Astrocyte (in vitro differentiated cells and primary cell): ENCODE results near the gene SNRNP70. TPM values are rescaled to one million over a fixed set of nuclear protein-coding genes. Genes with fewer than 3 reads are reported as not detected.
"Not testable (repeated sequence)": the region's sequence is repeated elsewhere in the genome, so short reads cannot be mapped to it uniquely, and the experiment has no call there.

Experiments
- DNase-seq: peaks from one replicate; pipeline ENCODE4 v3.0.0-alpha.2; 2010; ENCODE audit warnings: low read depth
- FAIRE-seq: peaks from 2 replicates; lab custom pipeline; 2011; peaks lifted over from hg19 to GRCh38; lab: Jason Lieb, UNC
- H2AFZ ChIP-seq: 2 replicates; pipeline ENCODE4 v1.6.0; 2012; ENCODE audit warnings: low read depth, low read length, inconsistent platforms
- H3K27ac ChIP-seq: 2 replicates; pipeline ENCODE4 v1.5.1; 2011; ENCODE audit warnings: low read depth, low read length, inconsistent platforms
- H3K27me3 ChIP-seq: 2 replicates; pipeline ENCODE4 v1.6.0; 2011; ENCODE audit warnings: low read length, inconsistent platforms; ENCODE audit not compliant: insufficient read depth
- H3K36me3 ChIP-seq: 2 replicates; pipeline ENCODE4 v1.5.1; 2011; ENCODE audit warnings: low read length, inconsistent platforms; ENCODE audit not compliant: insufficient read depth
- H3K4me1 ChIP-seq: 2 replicates; pipeline ENCODE4 v1.5.1; 2011; ENCODE audit warnings: low read length, inconsistent platforms; ENCODE audit not compliant: insufficient read depth
- H3K4me2 ChIP-seq: 2 replicates; pipeline ENCODE4 v1.6.0; 2012; ENCODE audit warnings: low read length, inconsistent platforms
- H3K4me3 ChIP-seq: 2 replicates; pipeline ENCODE4 v1.5.1; 2011; ENCODE audit warnings: low read depth, mild to moderate bottlenecking, low read length, inconsistent platforms; ENCODE audit not compliant: insufficient read depth
- H3K79me2 ChIP-seq: 2 replicates; pipeline ENCODE4 v1.6.0; 2012; ENCODE audit warnings: mild to moderate bottlenecking, low read length, inconsistent platforms; ENCODE audit not compliant: insufficient read depth
- H3K9ac ChIP-seq: 2 replicates; pipeline ENCODE4 v1.6.0; 2012; ENCODE audit warnings: mild to moderate bottlenecking, low read length, inconsistent platforms
- H3K9me3 ChIP-seq: 2 replicates; pipeline ENCODE4 v1.5.1; 2012; ENCODE audit warnings: low read depth, mild to moderate bottlenecking, low read length, inconsistent platforms; ENCODE audit not compliant: insufficient read depth
- H4K20me1 ChIP-seq: 2 replicates; pipeline ENCODE4 v1.6.0; 2012; ENCODE audit warnings: low read length, inconsistent platforms; ENCODE audit not compliant: insufficient read depth
- H3K27ac Mint-ChIP-seq: one replicate; pipeline ENCODE4 v1.8.0; 2021; ENCODE audit warnings: mild to moderate bottlenecking, mixed read lengths; ENCODE audit not compliant: unreplicated experiment
- H3K27me3 Mint-ChIP-seq: one replicate; pipeline ENCODE4 v1.8.0; 2021; ENCODE audit warnings: low read depth, mixed read lengths; ENCODE audit not compliant: unreplicated experiment
- H3K36me3 Mint-ChIP-seq: one replicate; pipeline ENCODE4 v1.8.0; 2021; ENCODE audit warnings: low read depth, mixed read lengths; ENCODE audit not compliant: unreplicated experiment
- H3K4me1 Mint-ChIP-seq: one replicate; pipeline ENCODE4 v1.8.0; 2021; ENCODE audit warnings: low read depth, mixed read lengths; ENCODE audit not compliant: unreplicated experiment
- H3K4me3 Mint-ChIP-seq: one replicate; pipeline ENCODE4 v1.8.0; 2021; ENCODE audit warnings: mild to moderate bottlenecking, moderate library complexity, mixed read lengths; ENCODE audit not compliant: unreplicated experiment
- H3K9me3 Mint-ChIP-seq: one replicate; pipeline ENCODE4 v1.8.0; 2021; ENCODE audit warnings: mild to moderate bottlenecking, mixed read lengths; ENCODE audit not compliant: unreplicated experiment
- EZH2 ChIP-seq: IDR thresholded peaks from 2 replicates; pipeline ENCODE4 v1.6.1; 2012; ENCODE audit warnings: mild to moderate bottlenecking, low read length, inconsistent platforms; ENCODE audit not compliant: insufficient read depth
- total RNA-seq: library from RNA; stranded (reverse); gene quantifications from 2 replicates; pipeline ENCODE4 v1.2.1, GENCODE V29; 2021
- TF ChIP-seq, protein P1 (sequence below): IDR thresholded peaks from 2 replicates; pipeline ENCODE4 v1.5.1; 2011; ENCODE audit warnings: low read depth, mild to moderate bottlenecking, inconsistent platforms, low read length, moderate library complexity; ENCODE audit not compliant: insufficient read depth

SNRNP70 gene
- total RNA-seq, 1 donor from 2014 or later = 177 TPM

DNA sequence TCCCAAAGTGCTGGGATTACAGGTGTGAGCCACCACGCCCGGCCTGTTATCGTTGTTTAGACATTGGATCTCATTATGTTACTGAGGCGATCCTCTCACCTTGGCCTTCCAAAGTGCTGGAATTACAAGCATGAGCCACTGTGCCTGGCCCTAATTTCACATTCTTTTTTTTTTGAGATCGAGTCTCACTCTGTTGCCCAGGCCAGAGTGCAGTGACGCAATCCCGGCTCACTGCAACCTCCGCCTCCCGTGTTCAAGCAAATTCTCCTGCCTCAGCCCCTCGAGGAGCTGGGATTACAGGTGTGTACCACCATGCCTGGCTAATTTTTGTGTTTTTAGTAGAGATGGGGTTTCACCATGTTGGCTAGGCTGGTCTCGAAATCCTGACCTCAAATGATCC, 38.0 kb downstream of the SNRNP70 start:
- H3K4me3 Mint-ChIP-seq, H3K4me1 Mint-ChIP-seq, H3K4me3 ChIP-seq, H3K9me3 Mint-ChIP-seq, H3K36me3 Mint-ChIP-seq, H3K27ac Mint-ChIP-seq, H2AFZ ChIP-seq, H3K9ac ChIP-seq, H4K20me1 ChIP-seq, H3K4me2 ChIP-seq, DNase-seq, H3K27me3 ChIP-seq, H3K36me3 ChIP-seq, H3K27ac ChIP-seq, FAIRE-seq, H3K79me2 ChIP-seq, H3K9me3 ChIP-seq: not testable (repeated sequence)
- peaks cover 14% of the 10 kb centered on the region for H3K4me1 ChIP-seq
- H3K27me3 Mint-ChIP-seq = peaks cover 20% of the 10 kb centered on the region

DNA sequence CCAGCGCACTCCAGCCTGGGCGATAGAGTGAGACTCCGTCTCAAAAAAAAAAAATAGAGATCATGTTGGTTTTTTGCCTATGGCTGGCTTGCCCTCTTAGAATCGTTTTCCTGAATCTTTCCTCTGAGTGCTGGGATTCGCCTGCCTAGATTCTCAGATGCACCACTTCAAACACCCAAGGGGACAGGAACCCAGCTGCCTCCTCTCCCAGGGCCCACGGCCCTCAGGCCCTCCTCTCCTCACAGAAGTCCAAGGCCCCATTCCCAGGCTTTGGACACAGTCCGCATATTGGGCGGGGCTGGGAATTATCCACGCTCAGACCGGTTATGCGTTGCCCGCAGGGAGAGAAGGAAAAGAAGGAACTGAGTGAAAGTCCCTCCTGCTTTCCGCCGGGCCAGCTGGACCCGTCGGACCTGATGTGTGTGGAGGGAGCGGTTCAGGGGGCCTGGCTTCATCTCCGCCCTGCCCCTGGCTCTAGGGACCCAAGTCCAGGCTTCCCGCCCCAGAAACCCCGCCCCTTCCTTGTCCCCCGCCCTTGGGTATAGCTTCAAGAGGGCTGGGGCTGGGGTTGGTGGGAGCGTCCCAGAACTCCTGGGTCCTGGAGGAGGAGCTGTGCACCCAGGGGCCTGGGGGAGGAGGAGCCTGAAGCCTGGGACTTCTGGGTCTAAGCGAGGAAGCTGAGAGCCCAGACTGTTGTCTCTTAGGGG, 39.9 kb downstream of the SNRNP70 start:
- Mint-ChIP-seq H3K4me1 (peaks cover 5% of the 10 kb centered on the region), H3K27me3 (peaks cover 20% of the 10 kb centered on the region), H3K27ac (no peak overlapping the region), H3K36me3 (peaks cover 15% of the 10 kb centered on the region), H3K9me3 (peaks cover 3% of the 10 kb centered on the region), H3K4me3 (no peak overlapping the region)
- Histone ChIP-seq H3K4me1 (peaks cover 5% of the 10 kb centered on the region), H3K9ac (no peak overlapping the region), H3K27ac (no peak overlapping the region), H3K79me2 (no peaks in the 10 kb centered on the region), H3K36me3 (no peaks in the 10 kb centered on the region), H3K4me3 (no peak overlapping the region), H3K9me3 (no peaks in the 10 kb centered on the region), H4K20me1 (peaks cover 7% of the 10 kb centered on the region), H3K27me3 (peaks cover 9% of the 10 kb centered on the region), H3K4me2 (no peak overlapping the region), H2AFZ (no peak overlapping the region)
- DNase-seq = no peak
- no peak for FAIRE-seq
- no peak for TF ChIP-seq EZH2
- TF ChIP-seq, protein P1, sequence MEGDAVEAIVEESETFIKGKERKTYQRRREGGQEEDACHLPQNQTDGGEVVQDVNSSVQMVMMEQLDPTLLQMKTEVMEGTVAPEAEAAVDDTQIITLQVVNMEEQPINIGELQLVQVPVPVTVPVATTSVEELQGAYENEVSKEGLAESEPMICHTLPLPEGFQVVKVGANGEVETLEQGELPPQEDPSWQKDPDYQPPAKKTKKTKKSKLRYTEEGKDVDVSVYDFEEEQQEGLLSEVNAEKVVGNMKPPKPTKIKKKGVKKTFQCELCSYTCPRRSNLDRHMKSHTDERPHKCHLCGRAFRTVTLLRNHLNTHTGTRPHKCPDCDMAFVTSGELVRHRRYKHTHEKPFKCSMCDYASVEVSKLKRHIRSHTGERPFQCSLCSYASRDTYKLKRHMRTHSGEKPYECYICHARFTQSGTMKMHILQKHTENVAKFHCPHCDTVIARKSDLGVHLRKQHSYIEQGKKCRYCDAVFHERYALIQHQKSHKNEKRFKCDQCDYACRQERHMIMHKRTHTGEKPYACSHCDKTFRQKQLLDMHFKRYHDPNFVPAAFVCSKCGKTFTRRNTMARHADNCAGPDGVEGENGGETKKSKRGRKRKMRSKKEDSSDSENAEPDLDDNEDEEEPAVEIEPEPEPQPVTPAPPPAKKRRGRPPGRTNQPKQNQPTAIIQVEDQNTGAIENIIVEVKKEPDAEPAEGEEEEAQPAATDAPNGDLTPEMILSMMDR = no peak

DNA sequence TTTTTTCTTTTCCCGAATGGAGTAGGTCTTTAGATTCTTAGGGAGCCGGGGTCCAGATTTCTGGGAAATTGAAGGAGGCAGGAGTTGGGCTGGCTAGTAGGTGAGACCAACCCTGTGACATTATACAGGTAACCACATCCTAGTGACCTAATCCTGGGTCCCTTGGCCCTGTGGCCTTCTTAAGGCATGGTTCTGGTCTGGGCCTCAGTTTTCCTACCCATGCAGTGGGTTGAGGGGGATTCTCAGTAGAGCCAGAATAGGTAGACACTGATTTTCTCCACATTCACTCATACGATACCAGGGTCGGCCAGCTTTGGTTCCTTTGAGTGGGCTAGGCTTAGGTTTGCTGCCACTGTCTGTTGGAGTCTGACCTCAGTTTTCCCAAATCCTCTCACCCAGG, 41.3 kb downstream of the SNRNP70 start:
- Mint-ChIP-seq H3K9me3 (peaks cover 3% of the 10 kb centered on the region), H3K4me1 (peaks cover 5% of the 10 kb centered on the region), H3K27me3 (peaks cover 12% of the 10 kb centered on the region), H3K27ac (no peak overlapping the region), H3K36me3 (peaks cover 15% of the 10 kb centered on the region), H3K4me3 (no peak overlapping the region)
- no peaks in the 10 kb centered on the region for H3K9me3 ChIP-seq
- H3K79me2 ChIP-seq = no peaks in the 10 kb centered on the region
- H3K9ac ChIP-seq = no peak overlapping the region
- TF ChIP-seq EZH2 = no peak
- TF ChIP-seq, protein P1 = no peak
- no peak for FAIRE-seq
- no peak overlapping the region for H3K27ac ChIP-seq
- peaks cover 4% of the 10 kb centered on the region for H3K4me1 ChIP-seq
- no peaks in the 10 kb centered on the region for H3K36me3 ChIP-seq
- peaks cover 3% of the 10 kb centered on the region for H3K27me3 ChIP-seq
- no peak for DNase-seq
- no peaks in the 10 kb centered on the region for H4K20me1 ChIP-seq
- no peak overlapping the region for H2AFZ ChIP-seq
- H3K4me2 ChIP-seq = no peak overlapping the region
- H3K4me3 ChIP-seq = no peak overlapping the region

DNA sequence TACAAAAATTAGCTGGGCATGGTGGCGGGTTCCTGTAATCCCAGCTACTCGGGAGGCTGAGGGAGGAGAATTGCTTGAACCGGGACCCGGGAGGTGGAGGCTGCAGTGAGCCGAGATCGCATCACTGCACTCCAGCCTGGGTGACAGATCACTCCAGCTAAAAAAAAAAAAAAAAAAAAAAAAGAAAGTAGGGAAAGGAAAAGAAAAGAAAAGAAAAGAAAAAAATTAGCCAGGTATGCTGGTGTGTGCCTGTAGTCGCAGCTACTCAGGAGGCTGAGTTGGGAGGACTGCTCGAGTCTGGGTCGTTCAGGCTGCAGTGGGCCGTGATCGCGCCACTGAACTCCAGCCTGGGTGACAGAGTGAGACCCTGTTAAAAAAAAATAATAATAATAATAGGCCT, 42.0 kb downstream of the SNRNP70 start:
- Histone ChIP-seq H2AFZ (peak overlapping the region; percentile 95), H3K4me2 (peak overlapping the region; percentile 85)
- not testable (repeated sequence) for H3K79me2 ChIP-seq, H3K27me3 ChIP-seq, H3K4me3 ChIP-seq, H3K36me3 ChIP-seq, H3K9me3 Mint-ChIP-seq, H3K4me3 Mint-ChIP-seq, H3K27ac Mint-ChIP-seq, H3K4me1 ChIP-seq, H3K27ac ChIP-seq, DNase-seq, H4K20me1 ChIP-seq, H3K4me1 Mint-ChIP-seq, H3K9me3 ChIP-seq, H3K9ac ChIP-seq, FAIRE-seq
- peaks cover 15% of the 10 kb centered on the region for H3K36me3 Mint-ChIP-seq
- peaks cover 12% of the 10 kb centered on the region for H3K27me3 Mint-ChIP-seq
